Right ventricle myocardium inferior (tissue), 1 donor: ENCODE data around the gene ADAM19. TPM values are rescaled to one million over a fixed set of nuclear protein-coding genes. Genes with fewer than 3 reads are reported as not detected.

Experiments used
- ATAC-seq: fragments of 200-7000 bp; cut with Tn5 transposase; one replicate; pipeline ENCODE4 v1.9.1; 2020; ENCODE audit warnings: mild to moderate bottlenecking, moderate library complexity
- DNase-seq: peaks from one replicate; pipeline ENCODE4 v3.0.0; 2021; ENCODE audit errors: missing footprints
- intact Hi-C: fragments of 100-400 bp; cut with DNase I; formaldehyde crosslinking; loops from one replicate; pipeline ENCODE4 v1.11.0; 2022
- total RNA-seq: library from RNA; stranded (reverse); fragmentation: NEBNext Ultra II Directional; extraction: Animal tissue kit (Norgen Biotek cat#: 25700); gene quantifications from one replicate; pipeline ENCODE4 v1.2.1, GENCODE V29; 2021
- donor health status: DM: no; HTN: yes; CAD: no; lungs with severe emphysema.

ADAM19 gene
- total RNA-seq, 1 donor from 2014 or later = 11.3 TPM

GRCh38 chr5:157548513-157549282 is 26.9 kb downstream of the ADAM19 start:
- intact Hi-C loops = no loop called here
- ATAC-seq (no peak), DNase-seq (no peak)

GRCh38 chr5:157547941-157548512 is 27.5 kb downstream of the ADAM19 start:
- ATAC-seq (no peak), DNase-seq (no peak)
- intact Hi-C loops = no loop called here

GRCh38 chr5:157546456-157547100 is 29.0 kb downstream of the ADAM19 start:
- peak; percentile 80 for DNase-seq
- ATAC-seq = peak; percentile 93
- intact Hi-C loops = no loop called here

GRCh38 chr5:157545610-157546310 is 29.8 kb downstream of the ADAM19 start:
- intact Hi-C loops = no loop called here
- ATAC-seq (no peak), DNase-seq (no peak)

GRCh38 chr5:157544623-157544989 is 31.0 kb downstream of the ADAM19 start:
- no peak for DNase-seq
- intact Hi-C loops = no loop called here
- ATAC-seq = no peak

GRCh38 chr5:157543825-157544622 is 31.6 kb downstream of the ADAM19 start:
- DNase-seq (no peak), ATAC-seq (no peak)
- intact Hi-C loops = no loop called here

GRCh38 chr5:157542282-157543000 is 33.1 kb downstream of the ADAM19 start:
- intact Hi-C loops = no loop called here
- DNase-seq (no peak), ATAC-seq (no peak)

- no peak for DNase-seq
- no peak for ATAC-seq
- intact Hi-C loops = no loop called here
Observed at GRCh38 chr5:157541447-157542118, 34.0 kb downstream of the ADAM19 start.

GRCh38 chr5:157540707-157541446 is 34.7 kb downstream of the ADAM19 start:
- DNase-seq = peak; percentile 75

GRCh38 chr5:157540124-157540523 is 35.5 kb downstream of the ADAM19 start:
- ATAC-seq = no peak
- intact Hi-C loops = no loop called here
- no peak for DNase-seq

More at GRCh38 chr5:157540707-157541446, 34.7 kb downstream of the ADAM19 start:
- intact Hi-C loops = no loop called here
- ATAC-seq = peak; percentile 78

- intact Hi-C loops = no loop called here
- no peak for ATAC-seq
- DNase-seq = no peak
Observed at GRCh38 chr5:157539503-157540022, 36.0 kb downstream of the ADAM19 start.

GRCh38 chr5:157538311-157538710 is 37.3 kb downstream of the ADAM19 start:
- ATAC-seq (no peak), DNase-seq (no peak)
- intact Hi-C loops = no loop called here

GRCh38 chr5:157535042-157535865 is 40.3 kb downstream of the ADAM19 start:
- ATAC-seq = peak; percentile 94
- no peak for DNase-seq
- intact Hi-C loops = no loop called here

- ATAC-seq (no peak), DNase-seq (no peak)
- intact Hi-C loops = no loop called here
Observed at GRCh38 chr5:157533011-157533481, 42.5 kb downstream of the ADAM19 start.

GRCh38 chr5:157532022-157532421 is 43.6 kb downstream of the ADAM19 start:
- intact Hi-C loops = no loop called here
- DNase-seq (no peak), ATAC-seq (no peak)
